ENCODE data around the gene PRKN.

GRCh38 chr6:161411265-161411944, 1316.2 kb downstream of the PRKN start:
- TF ChIP-seq CTCF (conservative IDR thresholded peaks at IDR 0.05) (no peak), EZH2 (IDR thresholded peaks at IDR 0.05; ENCODE audit: low read depth) (no peak)
